GM18517 (cell line): ENCODE measurements around the gene MOXD1.
"Not testable (repeated sequence)": the region's sequence is repeated elsewhere in the genome, so short reads cannot be mapped to it uniquely, and the experiment has no call there.

ENCODE experiments used
- ATAC-seq: cut with Tn5 transposase; IDR thresholded peaks from one replicate; pipeline ENCODE4 v1.9.1; 2021; ENCODE audit warnings: mild to moderate bottlenecking, moderate library complexity; ENCODE audit not compliant: unreplicated experiment

Gene MOXD1

DNA sequence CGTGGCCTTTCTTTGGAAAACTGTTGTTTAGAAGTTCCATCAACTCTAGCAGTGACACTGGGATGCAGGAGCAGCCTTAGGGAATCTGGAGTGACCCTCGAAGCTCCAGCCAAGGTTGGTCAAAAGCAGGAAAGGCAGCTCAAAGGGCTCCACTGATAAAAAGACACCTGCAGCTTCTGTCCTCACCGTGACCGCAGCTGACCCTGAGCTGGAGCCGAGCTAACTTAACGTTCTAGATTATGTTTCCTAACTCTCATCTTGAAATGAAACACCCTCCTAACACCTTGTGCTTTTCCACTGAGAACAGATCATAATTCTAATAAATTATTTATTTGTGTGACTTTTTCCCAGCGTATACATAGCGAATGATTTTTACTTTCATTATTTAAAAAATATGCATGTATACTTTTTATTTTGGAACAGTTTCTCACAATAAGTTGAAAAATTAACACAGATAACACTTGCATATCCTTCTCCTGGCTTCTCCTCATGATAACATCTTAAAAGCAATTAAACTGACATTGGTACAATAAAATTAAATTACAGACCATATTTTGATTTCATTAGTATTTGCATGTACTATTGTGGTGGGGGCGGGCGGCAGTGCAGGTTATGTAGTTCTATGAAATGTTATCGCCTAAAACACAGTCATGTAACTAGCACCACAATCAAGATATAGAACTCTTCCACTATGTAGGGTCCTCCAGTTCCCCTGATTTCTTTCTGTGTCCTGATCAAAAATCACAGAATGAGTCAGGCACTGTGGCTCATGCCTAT, 116.1 kb downstream of the MOXD1 start:
- no peak for ATAC-seq

DNA sequence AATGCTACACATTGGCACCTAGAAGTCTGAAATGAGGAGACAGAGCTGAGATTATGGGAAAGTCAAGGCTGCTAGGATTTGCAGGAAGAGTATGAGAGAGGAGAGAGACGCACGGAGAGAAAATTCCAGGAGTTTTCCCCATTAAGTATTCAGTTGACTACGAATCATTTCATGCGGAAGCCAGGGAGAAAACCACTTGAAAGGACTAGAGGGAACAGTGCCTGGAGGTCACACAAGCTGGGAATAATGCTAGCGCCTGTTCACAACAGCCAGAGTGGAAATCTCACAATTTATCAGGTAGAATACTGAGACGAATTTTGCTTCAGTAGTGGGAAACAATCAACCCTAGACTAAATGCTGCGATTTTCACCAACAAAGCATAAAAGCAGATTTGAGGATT, 118.6 kb downstream of the MOXD1 start:
- ATAC-seq, result no peak

GRCh38 chr6:132280436-132280835, 120.8 kb downstream of the MOXD1 start:
- ATAC-seq, result no peak

DNA sequence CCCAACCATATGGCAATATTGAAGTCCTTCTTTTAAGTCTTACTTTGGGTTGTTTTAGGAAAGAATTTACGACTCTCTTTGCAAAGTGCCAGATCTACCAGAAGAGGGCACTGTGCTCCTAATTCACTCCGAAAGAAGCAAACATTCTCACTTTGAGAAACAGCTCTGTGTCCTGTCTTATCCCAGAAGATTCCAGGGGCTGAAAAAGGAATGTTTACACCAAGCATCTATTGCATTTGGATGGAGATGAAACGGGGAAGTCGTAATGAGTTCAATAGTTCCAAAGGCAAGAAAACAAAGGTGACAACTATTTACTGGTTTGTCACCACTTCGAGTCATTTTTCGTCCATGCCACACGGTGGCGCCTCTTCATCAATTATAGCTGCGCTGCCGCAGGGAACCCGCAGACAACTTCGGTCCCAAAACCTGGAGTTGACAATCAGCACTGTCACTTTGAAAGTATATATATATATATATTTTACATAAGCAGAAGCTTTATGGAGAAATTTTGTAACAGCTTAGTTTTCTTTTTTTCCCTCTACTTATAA, 121.6 kb downstream of the MOXD1 start:
- ATAC-seq, result peak; percentile 94

DNA sequence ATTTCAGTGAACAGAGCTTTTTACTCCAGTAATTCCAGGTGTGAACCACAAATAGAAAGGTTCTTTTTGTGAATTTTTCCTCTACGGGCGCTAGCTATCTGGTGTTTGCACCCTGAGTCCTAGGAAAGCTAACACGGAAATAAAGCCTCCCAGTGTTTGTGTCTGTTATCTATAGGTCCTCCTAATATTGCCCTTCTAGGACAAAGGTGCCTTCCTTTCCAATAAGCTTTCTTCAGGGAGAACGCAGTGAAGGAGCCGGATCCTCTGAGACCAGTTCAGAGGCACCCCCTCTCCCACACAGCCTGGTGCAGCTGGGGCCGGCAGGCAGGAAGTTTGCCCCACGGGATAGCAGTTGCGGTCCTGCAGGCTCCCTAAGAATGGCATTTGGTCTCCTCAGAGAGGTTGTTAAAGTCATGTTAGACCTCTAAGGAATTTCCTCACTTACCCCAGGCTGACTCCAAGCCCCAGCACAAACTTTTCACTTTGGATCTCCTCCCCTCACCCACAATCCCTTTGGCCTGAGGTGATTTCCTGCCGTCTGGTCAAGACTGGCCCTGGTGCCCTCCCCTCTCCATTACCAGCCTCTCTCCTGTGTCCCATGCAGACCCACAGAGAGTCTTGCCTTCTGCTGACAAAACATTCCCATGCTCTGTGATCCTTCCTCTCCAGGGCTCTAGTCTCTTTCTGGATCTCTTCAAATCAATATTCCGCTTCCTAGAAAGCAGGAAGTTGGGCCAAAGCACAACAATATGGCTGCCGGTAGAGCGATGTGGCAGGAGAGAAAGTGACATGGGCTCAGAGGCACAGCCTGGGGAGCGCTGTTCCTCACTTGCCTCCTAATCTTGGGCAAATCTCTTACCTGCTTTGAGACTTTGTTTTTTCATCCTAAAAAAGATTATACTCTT, 126.0 kb downstream of the MOXD1 start:
- no peak for ATAC-seq

DNA sequence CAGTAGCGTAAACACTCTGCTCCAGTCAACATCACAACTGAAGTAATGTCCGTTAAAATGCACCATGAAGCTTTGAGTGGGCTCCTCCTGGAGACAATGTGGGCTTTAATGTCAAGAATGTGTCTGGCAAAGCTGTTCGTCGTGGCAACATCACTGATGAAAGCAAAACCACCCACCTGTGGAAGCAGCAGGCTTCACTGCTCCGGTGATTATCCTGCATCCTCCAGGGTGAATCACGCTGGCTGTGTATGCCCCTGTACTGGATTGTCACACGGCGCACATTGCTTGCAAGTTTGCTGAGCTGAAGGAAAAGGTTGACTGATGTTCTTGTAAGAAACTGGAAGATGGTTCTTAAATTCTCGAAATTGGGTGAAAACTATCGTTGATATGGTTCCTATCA, 128.5 kb downstream of the MOXD1 start:
- no peak for ATAC-seq

DNA sequence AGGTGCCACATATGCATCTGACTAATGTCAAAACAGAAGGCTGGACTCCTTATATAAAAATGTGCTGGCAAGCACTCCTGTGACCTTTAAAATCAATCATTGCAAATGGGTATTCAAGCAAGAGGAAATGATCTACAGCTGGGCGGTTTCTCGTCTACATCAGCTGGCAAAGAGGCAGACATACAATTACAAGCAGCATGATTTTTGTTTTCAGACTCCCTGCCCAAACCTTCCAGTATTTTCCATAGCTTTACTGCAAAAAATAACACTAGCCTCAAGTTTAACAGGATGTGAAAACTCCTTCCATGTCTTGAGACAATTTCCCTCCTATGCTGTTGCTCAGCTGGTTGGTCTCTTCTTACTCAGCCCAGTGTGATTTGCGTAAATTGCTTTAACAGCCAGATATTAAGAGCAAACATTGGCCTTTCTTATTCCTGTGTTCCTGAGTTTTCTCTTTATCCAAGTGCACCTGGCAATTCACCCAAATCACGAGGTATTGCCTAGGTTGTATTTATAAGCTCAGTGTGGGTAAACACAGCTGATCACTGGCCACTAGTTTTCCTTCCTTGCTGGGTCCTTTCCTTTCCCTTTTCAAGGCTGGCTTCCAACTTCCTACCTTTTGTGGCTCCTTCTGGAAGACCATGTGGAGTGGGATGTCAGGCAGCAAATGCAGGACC, 130.4 kb downstream of the MOXD1 start:
- no peak for ATAC-seq

DNA sequence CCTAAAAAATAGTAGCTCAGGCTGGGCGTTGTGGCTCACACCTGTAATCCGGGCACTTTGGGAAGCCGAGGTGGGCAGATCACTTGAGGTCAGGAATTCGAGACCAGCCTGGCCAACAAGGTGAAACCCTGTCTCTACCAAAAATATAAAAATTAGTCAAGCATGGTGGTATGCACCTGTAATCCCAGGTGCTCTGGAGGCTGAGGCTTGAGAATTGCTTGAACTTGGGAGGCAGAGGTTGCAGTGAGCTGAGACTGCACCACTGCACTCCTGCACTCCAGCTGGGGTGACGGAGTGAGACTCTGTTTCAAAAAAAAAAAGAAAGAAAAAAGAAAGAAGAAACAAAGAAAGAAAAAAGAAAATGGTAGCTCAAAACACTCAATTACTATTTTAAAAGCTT, 132.6 kb downstream of the MOXD1 start:
- ATAC-seq, result not testable (repeated sequence)

- no peak for ATAC-seq
These were observed 133.1 kb downstream of the MOXD1 start for GRCh38 chr6:132268209-132268608.

- ATAC-seq, result no peak
These were observed 135.7 kb downstream of the MOXD1 start for GRCh38 chr6:132265451-132266097.

- ATAC-seq, result no peak
These were observed 137.2 kb downstream of the MOXD1 start for GRCh38 chr6:132264021-132264500.

GRCh38 chr6:132261354-132261753, 139.9 kb downstream of the MOXD1 start:
- no peak for ATAC-seq

GRCh38 chr6:132259070-132259469, 142.2 kb downstream of the MOXD1 start:
- ATAC-seq, result no peak

GRCh38 chr6:132257561-132257960, 143.7 kb downstream of the MOXD1 start:
- no peak for ATAC-seq

GRCh38 chr6:132256457-132256856, 144.8 kb downstream of the MOXD1 start:
- no peak for ATAC-seq

GRCh38 chr6:132253906-132254305, 147.4 kb downstream of the MOXD1 start:
- ATAC-seq, result no peak

DNA sequence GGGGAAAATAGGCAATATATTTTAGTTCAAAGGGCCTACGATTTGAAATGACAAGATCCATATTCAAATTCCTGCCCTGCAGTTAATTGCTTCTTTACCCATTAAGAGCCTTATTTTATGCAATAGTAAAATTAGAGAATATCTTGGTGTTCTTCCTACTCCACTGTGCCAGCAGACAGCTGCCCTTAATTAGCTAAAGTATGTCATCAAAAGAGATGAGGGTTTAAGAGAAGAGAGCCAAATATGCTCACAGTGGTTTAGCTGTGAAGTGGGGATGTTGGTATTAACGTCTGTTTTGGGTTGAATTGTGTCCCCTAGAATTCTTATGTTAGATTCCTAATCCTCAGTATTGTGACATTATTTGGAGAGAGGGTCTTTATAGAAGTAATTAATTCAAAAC, 148.1 kb downstream of the MOXD1 start:
- no peak for ATAC-seq

- ATAC-seq, result no peak
These were observed 149.2 kb downstream of the MOXD1 start for GRCh38 chr6:132252113-132252512.

GRCh38 chr6:132251711-132252110, 149.6 kb downstream of the MOXD1 start:
- ATAC-seq, result no peak

- no peak for ATAC-seq
These were observed 153.7 kb downstream of the MOXD1 start for GRCh38 chr6:132247381-132248159.
